Choroid plexus epithelial cell (primary cell): ENCODE data around the gene SIGLEC6.

ENCODE experiments used
- DNase-seq: peaks from one replicate; pipeline ENCODE4 v3.0.0-alpha.2; 2010; ENCODE audit warnings: low read depth
- H3K4me3 ChIP-seq: 2 replicates; pipeline ENCODE4 v1.5.1; 2011; ENCODE audit warnings: low read depth, mild to moderate bottlenecking, control low read depth, low read length, moderate library complexity
- CTCF ChIP-seq: conservative IDR thresholded peaks from 2 replicates; pipeline ENCODE4 v1.5.1; 2011; ENCODE audit warnings: low read depth, mild to moderate bottlenecking, control low read depth, inconsistent platforms, low read length, moderate library complexity

SIGLEC6 gene

GRCh38 chr19:51559240-51559639, 27.8 kb upstream of the SIGLEC6 start:
- H3K4me3 ChIP-seq: no peak overlapping the region
- DNase-seq: no peak
- no peak for TF ChIP-seq CTCF

- H3K4me3 ChIP-seq: no peak overlapping the region
- DNase-seq: peak; percentile 67
- no peak for TF ChIP-seq CTCF
Observed at GRCh38 chr19:51552996-51553725, 21.7 kb upstream of the SIGLEC6 start.

GRCh38 chr19:51552608-51552995, 21.1 kb upstream of the SIGLEC6 start:
- TF ChIP-seq CTCF: no peak
- DNase-seq: no peak

GRCh38 chr19:51551673-51552432, 20.4 kb upstream of the SIGLEC6 start:
- DNase-seq: no peak
- TF ChIP-seq CTCF: no peak
- H3K4me3 ChIP-seq: no peak overlapping the region

More at GRCh38 chr19:51552608-51552995, 21.1 kb upstream of the SIGLEC6 start:
- H3K4me3 ChIP-seq: no peak overlapping the region

GRCh38 chr19:51550848-51551672, 19.6 kb upstream of the SIGLEC6 start:
- no peak overlapping the region for H3K4me3 ChIP-seq
- no peak for DNase-seq
- no peak for TF ChIP-seq CTCF

- DNase-seq: no peak
- H3K4me3 ChIP-seq: no peak overlapping the region
- TF ChIP-seq CTCF: no peak
Observed at GRCh38 chr19:51549533-51550324, 18.3 kb upstream of the SIGLEC6 start.
